H1 (cell line): Measurements from ENCODE around the gene ANK3. TPM values are rescaled to one million over a fixed set of nuclear protein-coding genes. Genes with fewer than 3 reads are reported as not detected.

ENCODE experiments used
- CTCF ChIA-PET: fragments of 300-600 bp; sonication (Branson Sonifier 250); formaldehyde crosslinking; loops from one replicate; lab custom pipeline; 2021; ENCODE audit not compliant: partially characterized antibody; lab: Charles Lee
- POLR2A ChIA-PET: fragments of 300-600 bp; sonication (Branson Sonifier 250); formaldehyde crosslinking; loops from one replicate; lab custom pipeline; 2021; ENCODE audit warnings: inconsistent platforms; ENCODE audit not compliant: partially characterized antibody; lab: Charles Lee
- DNase-seq, 2 experiments: peaks; one replicate each; pipeline versions ENCODE4 v3.0.0 to v3.0.0-alpha.2; 2010 to 2022; ENCODE audit warnings: low spot score in 2 of 2, low read depth in 1 of 2, mixed read lengths in 1 of 2
- FAIRE-seq: peaks from 2 replicates; lab custom pipeline; 2011; peaks lifted over from hg19 to GRCh38; lab: Jason Lieb, UNC
- H2AFZ ChIP-seq: 2 replicates; pipeline ENCODE4 v1.8.1; 2012; ENCODE audit warnings: low read length, inconsistent platforms
- H2AK5ac ChIP-seq: 2 replicates; pipeline ENCODE4 v1.6.1; 2013; ENCODE audit warnings: low read depth, low read length
- H2BK120ac ChIP-seq: replicated peaks from 2 replicates; pipeline ENCODE3; 2013; ENCODE audit warnings: low read depth, low read length, inconsistent platforms
- H2BK12ac ChIP-seq: 2 replicates; pipeline ENCODE4 v1.6.1; 2013; ENCODE audit warnings: low read depth, low read length
- H2BK15ac ChIP-seq: 2 replicates; pipeline ENCODE4 v1.6.1; 2013; ENCODE audit warnings: low read length
- H2BK20ac ChIP-seq: 2 replicates; pipeline ENCODE4 v1.6.1; 2013; ENCODE audit warnings: low read length
- H2BK5ac ChIP-seq: 2 replicates; pipeline ENCODE4 v1.6.1; 2013; ENCODE audit warnings: low read depth, low read length
- H3K14ac ChIP-seq: 2 replicates; pipeline ENCODE4 v1.6.1; 2013; ENCODE audit warnings: inconsistent platforms; ENCODE audit not compliant: insufficient read length
- H3K18ac ChIP-seq: 2 replicates; pipeline ENCODE4 v1.6.1; 2013; ENCODE audit warnings: low read length; ENCODE audit errors: extremely low read depth
- H3K23ac ChIP-seq: 2 replicates; pipeline ENCODE4 v1.6.1; 2013; ENCODE audit warnings: inconsistent platforms; ENCODE audit not compliant: insufficient read length
- H3K23me2 ChIP-seq: 2 replicates; pipeline ENCODE4 v1.6.1; 2013; ENCODE audit warnings: low read depth, low read length
- H3K27ac ChIP-seq: 2 replicates; pipeline ENCODE4 v1.6.1; 2011; ENCODE audit warnings: low read depth, low read length, inconsistent platforms
- H3K27me3 ChIP-seq, 4 experiments: replicated peaks in 1 of 4; 1 replicate in 1 of 4; 2 replicates in 3 of 4; pipeline versions ENCODE4 v1.6.1 to v1.8.1; 2011 to 2013; ENCODE audit warnings: low read length in 3 of 4, mild to moderate bottlenecking in 3 of 4, inconsistent platforms in 2 of 4, mixed read lengths in 2 of 4, moderate library complexity in 1 of 4; ENCODE audit not compliant: control insufficient read depth in 3 of 4, insufficient read depth in 3 of 4; ENCODE audit errors: extremely low read depth in 1 of 4
- H3K36me3 ChIP-seq, 4 experiments: 2 replicates each; pipeline versions ENCODE4 v1.6.1 to v1.8.1; 2011 to 2013; ENCODE audit warnings: mild to moderate bottlenecking in 4 of 4, low read length in 3 of 4, moderate library complexity in 2 of 4, control low read depth in 1 of 4, inconsistent platforms in 1 of 4; ENCODE audit not compliant: insufficient read depth in 4 of 4, control insufficient read depth in 2 of 4
- H3K4ac ChIP-seq: replicated peaks from 2 replicates; pipeline ENCODE3; 2013; ENCODE audit warnings: low read length, low read depth, mixed read lengths, inconsistent platforms; ENCODE audit not compliant: insufficient read length
- H3K4me1 ChIP-seq, 4 experiments: replicated peaks in 1 of 4; 1 replicate in 1 of 4; 2 replicates in 3 of 4; pipeline versions ENCODE4 v1.6.1 to v1.8.1; 2011 to 2013; ENCODE audit warnings: low read length in 3 of 4, inconsistent platforms in 2 of 4, mixed read lengths in 1 of 4; ENCODE audit not compliant: insufficient read depth in 4 of 4, control insufficient read depth in 3 of 4
- H3K4me2 ChIP-seq, 2 experiments: 2 replicates each; pipeline versions ENCODE4 v1.6.1 to v1.8.1; 2011 to 2013; ENCODE audit warnings: low read depth in 2 of 2, low read length in 2 of 2, control low read depth in 1 of 2, inconsistent platforms in 1 of 2, mild to moderate bottlenecking in 1 of 2; ENCODE audit not compliant: insufficient read depth in 1 of 2
- H3K4me3 ChIP-seq, 4 experiments: fragments of 200-600, 300-600 bp in 1 of 4; sonication (generic), shearing (Covaris generic), sonication (Bioruptor Twin) in 1 of 4; 2 replicates each; pipeline versions ENCODE4 v1.5.1 to v1.8.1; 2011 to 2016; ENCODE audit warnings: low read length in 4 of 4, low read depth in 3 of 4, control low read depth in 2 of 4, inconsistent platforms in 2 of 4, mild to moderate bottlenecking in 2 of 4, mixed read lengths in 1 of 4, moderate library complexity in 1 of 4; ENCODE audit not compliant: insufficient read depth in 2 of 4; ENCODE audit errors: extremely low read depth in 1 of 4
- H3K56ac ChIP-seq: replicated peaks from 2 replicates; pipeline ENCODE3; 2013; ENCODE audit warnings: low read depth, mild to moderate bottlenecking, mixed read lengths, low read length, inconsistent platforms; ENCODE audit not compliant: insufficient read length
- H3K79me1 ChIP-seq: 2 replicates; pipeline ENCODE4 v1.6.1; 2013; ENCODE audit warnings: low read depth, low read length, control low read depth
- H3K79me2 ChIP-seq, 2 experiments: 2 replicates each; pipeline versions ENCODE4 v1.6.1 to v1.8.1; 2012 to 2013; ENCODE audit warnings: low read length in 2 of 2, mild to moderate bottlenecking in 2 of 2, inconsistent platforms in 1 of 2; ENCODE audit not compliant: insufficient read depth in 2 of 2, control insufficient read depth in 1 of 2
- H3K9ac ChIP-seq, 4 experiments: replicated peaks in 1 of 4; 1 replicate in 1 of 4; 2 replicates in 3 of 4; pipeline versions ENCODE4 v1.6.1 to v1.8.1; 2011 to 2013; ENCODE audit warnings: low read depth in 3 of 4, low read length in 3 of 4, control low read depth in 2 of 4, mild to moderate bottlenecking in 2 of 4, moderate library complexity in 2 of 4, inconsistent platforms in 1 of 4; ENCODE audit errors: extremely low read depth in 1 of 4
- H3K9me3 ChIP-seq, 2 experiments: 2 replicates each; pipeline versions ENCODE4 v1.6.1 to v1.8.1; 2012 to 2013; ENCODE audit warnings: mild to moderate bottlenecking in 2 of 2, moderate library complexity in 2 of 2, control low read depth in 1 of 2, inconsistent platforms in 1 of 2, low read depth in 1 of 2, low read length in 1 of 2, mixed read lengths in 1 of 2; ENCODE audit not compliant: insufficient read depth in 2 of 2
- H4K20me1 ChIP-seq, 2 experiments: replicated peaks in 1 of 2; 2 replicates each; pipeline versions ENCODE3 to v1.8.1; 2011 to 2013; ENCODE audit warnings: inconsistent platforms in 2 of 2, low read length in 2 of 2, mild to moderate bottlenecking in 1 of 2; ENCODE audit not compliant: insufficient read depth in 2 of 2, control insufficient read depth in 1 of 2
- H4K5ac ChIP-seq: 2 replicates; pipeline ENCODE4 v1.6.1; 2013; ENCODE audit warnings: low read length, low read depth, mixed read lengths, inconsistent platforms; ENCODE audit not compliant: insufficient read length
- H4K8ac ChIP-seq: 2 replicates; pipeline ENCODE4 v1.8.0; 2013; ENCODE audit warnings: mild to moderate bottlenecking, moderate library complexity, low read length, inconsistent platforms; ENCODE audit not compliant: insufficient read depth; ENCODE audit errors: extremely low read depth
- H4K91ac ChIP-seq: replicated peaks from 2 replicates; pipeline ENCODE3; 2013; ENCODE audit warnings: low read length, mixed read lengths, inconsistent platforms; ENCODE audit not compliant: insufficient read length
- ASH2L ChIP-seq: fragments of 200-600, 300-600 bp; sonication (generic); IDR thresholded peaks from one replicate; pipeline ENCODE4 v1.7.1; 2017; ENCODE audit warnings: low read length
- BACH1 ChIP-seq: IDR thresholded peaks from 2 replicates; pipeline ENCODE4 v1.6.1; 2012; ENCODE audit warnings: low read length, improper control_type of control experiment
- BRCA1 ChIP-seq: IDR thresholded peaks from 2 replicates; pipeline ENCODE4 v1.6.1; 2012; ENCODE audit warnings: low read depth, low read length, improper control_type of control experiment
- CEBPB ChIP-seq: IDR thresholded peaks from 2 replicates; pipeline ENCODE4 v1.6.1; 2012; ENCODE audit warnings: low read depth, low read length
- CHD1 ChIP-seq: IDR thresholded peaks from 2 replicates; pipeline ENCODE4 v1.6.1; 2012; ENCODE audit warnings: low read depth, low read length, improper control_type of control experiment
- CHD2 ChIP-seq: IDR thresholded peaks from 2 replicates; pipeline ENCODE4 v1.6.1; 2012; ENCODE audit warnings: low read length, improper control_type of control experiment
- E2F6 ChIP-seq: IDR thresholded peaks from 2 replicates; pipeline ENCODE4 v1.6.1; 2012; ENCODE audit warnings: inconsistent platforms
- EZH2 ChIP-seq: fragments of 200-600 bp; sonication (generic); IDR thresholded peaks from 2 replicates; pipeline ENCODE4 v1.7.1; 2012; ENCODE audit warnings: low read depth, mild to moderate bottlenecking, moderate library complexity, low read length, inconsistent platforms; ENCODE audit not compliant: severe bottlenecking
- JUN ChIP-seq: IDR thresholded peaks from 2 replicates; pipeline ENCODE4 v1.6.1; 2011; ENCODE audit warnings: low read depth, mild to moderate bottlenecking, improper control_type of control experiment, low read length
- SIRT6 ChIP-seq: IDR thresholded peaks from one replicate; pipeline ENCODE4 v1.7.1; 2012; ENCODE audit warnings: low read length, inconsistent platforms
- TCF12 ChIP-seq: IDR thresholded peaks from 2 replicates; pipeline ENCODE4 v1.6.1; 2011; ENCODE audit warnings: low read depth, mild to moderate bottlenecking, low read length
- YY1 ChIP-seq: IDR thresholded peaks from 2 replicates; pipeline ENCODE4 v1.6.1; 2011; ENCODE audit warnings: low read depth, mild to moderate bottlenecking, low read length
- WGBS, 2 experiments: shearing (Covaris generic) in 1 of 2; methylation state at CpG; one replicate each; pipeline versions ENCODE4 v1.1.6 to v1.1.7; 2013 to 2015; ENCODE audit warnings: low lambda C conversion rate in 2 of 2, mixed read lengths in 2 of 2, inconsistent platforms in 1 of 2, low coverage in 1 of 2, missing lambda C conversion rate in 1 of 2; ENCODE audit not compliant: insufficient replicate concordance in 2 of 2, insufficient coverage in 1 of 2, insufficient read length in 1 of 2; ENCODE audit errors: extremely low coverage in 1 of 2, missing lambda C conversion rate in 1 of 2; 5-methylcytosine and 5-hydroxymethylcytosine counted together
- polyA plus RNA-seq, 7 experiments: library from polyadenylated mRNA; depleted of rRNA in 3 of 7; stranded (reverse) in 5 of 7; unstranded in 2 of 7; fragments of >200 nt in 5 of 7; fragments of 200-250 nt in 2 of 7; gene quantifications; 1 replicate in 5 of 7; 2 replicates in 1 of 7; 4 replicates in 1 of 7; pipeline versions ENCODE4 v1.2.1 to v1.2.3, GENCODE V29; 2011 to 2013; ENCODE audit warnings: missing spikeins in 2 of 7, mixed read lengths in 2 of 7
- total RNA-seq: library from RNA; stranded (reverse); fragmentation: NEBNext Ultra II Directional; extraction: Animal tissue kit (Norgen Biotek cat#: 25700); gene quantifications from 2 replicates; pipeline ENCODE4 v1.2.1, GENCODE V29; 2021

ANK3 gene
- total and polyA plus RNA-seq, 2 of the 8 experiments (the other 6 are each of a cell fraction or from before 2014, with no cell fraction given), result 18.1 to 67.9 TPM

DNA sequence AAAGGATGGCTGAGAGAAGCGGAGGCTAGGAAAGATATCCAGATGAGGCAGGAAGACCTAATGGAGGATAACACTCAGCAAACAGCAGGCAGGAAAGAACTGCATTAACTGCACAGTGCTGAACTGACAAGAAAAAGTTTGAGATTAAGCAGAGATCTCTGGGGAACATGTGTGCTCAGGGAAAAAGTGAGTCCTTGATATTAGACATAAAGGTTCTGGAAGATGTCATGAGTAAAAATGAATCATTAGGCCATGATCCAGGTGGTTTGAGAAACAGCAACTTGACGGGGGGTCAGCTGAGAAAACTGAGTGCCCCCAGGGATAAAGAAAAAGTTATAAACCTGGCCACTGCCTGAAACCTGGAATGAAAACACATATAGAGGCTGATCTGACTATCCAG lies 27.3 kb upstream of the ANK3 start:
- Histone ChIP-seq H3K9me3 (no peaks in the 10 kb centered on the region), H4K8ac (no peak overlapping the region), H2BK5ac (no peak overlapping the region), H3K23me2 (no peaks in the 10 kb centered on the region), H3K27me3 (peaks cover 1 to 25% (median 20%) of the 10 kb centered on the region in 4 experiments; a peak in 6 of 7 replicates)
- TF ChIP-seq CHD2 (no peak), SIRT6 (no peak), BACH1 (no peak), BRCA1 (no peak), TCF12 (no peak), ASH2L (no peak), EZH2 (no peak), E2F6 (no peak), CHD1 (no peak), CEBPB (no peak), JUN (no peak), YY1 (no peak)
- TF ChIP-seq, all 59 proteins: peak for 0
- no peaks in the 10 kb centered on the region for H3K79me1 ChIP-seq
- no peak overlapping the region for H2AFZ ChIP-seq
- DNase-seq (no peak), FAIRE-seq (no peak)
- no peak overlapping the region for H3K56ac ChIP-seq
- no peak overlapping the region for H3K4me3 ChIP-seq
- H4K20me1 ChIP-seq, result no peaks in the 10 kb centered on the region
- no peak overlapping the region for H2BK120ac ChIP-seq
- no peak overlapping the region for H3K23ac ChIP-seq
- no peak overlapping the region for H2BK12ac ChIP-seq
- POLR2A ChIA-PET, result no interaction called here
- no peak overlapping the region for H3K14ac ChIP-seq
- no peaks in the 10 kb centered on the region for H3K36me3 ChIP-seq
- no peak overlapping the region for H3K18ac ChIP-seq
- H3K4me2 ChIP-seq, result no peak overlapping the region
- H4K5ac ChIP-seq, result no peak overlapping the region
- no peak overlapping the region for H2AK5ac ChIP-seq
- H3K27ac ChIP-seq, result no peak overlapping the region
- H2BK20ac ChIP-seq, result no peak overlapping the region
- H3K9ac ChIP-seq, result no peak overlapping the region
- peaks cover 0 to 10% (median 4%) of the 10 kb centered on the region in 4 experiments; a peak in 3 of 7 replicates for H3K4me1 ChIP-seq
- H3K79me2 ChIP-seq, result no peaks in the 10 kb centered on the region
- no peak overlapping the region for H2BK15ac ChIP-seq
- no peak overlapping the region for H4K91ac ChIP-seq
- no peak overlapping the region for H3K4ac ChIP-seq
- CTCF ChIA-PET, result interaction anchor here (0.7 to 1.1 kb wide), 2 partner anchors 14 to 20 kb away, joined by 3 read pairs; no protein-coding TSS in a partner anchor
- 93% methylated on average over 2 of the region's 2 CpGs; no CpG with 5 or more reads in 1 of the 2 experiments for WGBS, 2 experiments
